D721Med (cell line): ENCODE data around the gene MRPL20.
A peak's percentile ranks its signal among the peaks of the same experiment; 100 is the strongest.
"Not testable (repeated sequence)": the region's sequence is repeated elsewhere in the genome, so short reads cannot be mapped to it uniquely, and the experiment has no call there.

Source experiments
- DNase-seq: peaks from one replicate; pipeline ENCODE4 v3.0.0; 2011; ENCODE audit warnings: low spot score; ENCODE audit not compliant: insufficient read length
- FAIRE-seq: peaks from 2 replicates; lab custom pipeline; 2011; peaks lifted over from hg19 to GRCh38; lab: Jason Lieb, UNC
- CTCF ChIP-seq: IDR thresholded peaks from 2 replicates; pipeline ENCODE4 v1.5.1; 2012; ENCODE audit warnings: mild to moderate bottlenecking, control low read depth; ENCODE audit not compliant: insufficient read depth; ENCODE audit errors: missing control alignments

MRPL20 gene

DNA sequence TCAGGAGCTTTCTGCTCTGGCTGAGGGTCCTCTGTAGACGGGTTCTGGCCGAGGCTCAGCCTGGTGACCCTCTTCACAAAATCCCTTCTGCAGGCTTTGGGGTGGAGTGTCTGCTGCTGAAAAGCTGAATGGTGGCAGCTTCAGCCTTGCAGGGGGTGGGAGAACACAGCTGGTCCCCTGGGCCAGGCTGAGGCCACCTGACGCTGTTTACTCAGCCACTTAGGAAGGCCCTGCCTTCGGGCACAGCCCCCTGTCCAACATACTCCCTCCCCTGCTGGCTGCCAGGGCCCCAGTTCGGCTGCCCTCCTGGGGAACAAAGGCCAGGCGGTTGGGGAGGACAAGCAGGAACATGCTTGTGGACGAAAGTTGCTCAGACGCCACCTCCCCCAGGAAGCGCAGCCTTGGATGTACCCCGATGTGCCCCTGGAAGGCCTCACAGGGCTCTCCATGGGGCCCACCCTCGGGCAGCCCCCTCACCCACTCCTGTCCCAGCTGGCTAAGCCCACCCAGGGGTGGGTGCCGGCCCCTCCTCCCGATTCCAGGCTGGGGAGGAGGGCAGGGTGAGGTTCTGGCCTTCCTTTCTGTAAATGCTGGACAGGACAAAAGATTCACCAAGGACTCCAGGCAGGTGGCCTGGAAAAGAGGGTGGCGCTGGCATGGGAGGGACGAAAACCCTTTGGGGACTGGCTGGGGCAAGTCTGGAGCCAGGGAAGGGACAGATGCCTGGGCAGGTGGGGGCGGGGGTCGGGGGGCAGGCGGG is 14.2 kb upstream of the MRPL20 start, which contains the start of gene ANKRD65:
Gene ANKRD65 (minus strand): TSS at position 130 of the 760 bp plus-strand sequence. CDS start 271 bp downstream, outside the sequence.
- TF ChIP-seq CTCF = no peak
- DNase-seq = peak; percentile 28
- no peak for FAIRE-seq

DNA sequence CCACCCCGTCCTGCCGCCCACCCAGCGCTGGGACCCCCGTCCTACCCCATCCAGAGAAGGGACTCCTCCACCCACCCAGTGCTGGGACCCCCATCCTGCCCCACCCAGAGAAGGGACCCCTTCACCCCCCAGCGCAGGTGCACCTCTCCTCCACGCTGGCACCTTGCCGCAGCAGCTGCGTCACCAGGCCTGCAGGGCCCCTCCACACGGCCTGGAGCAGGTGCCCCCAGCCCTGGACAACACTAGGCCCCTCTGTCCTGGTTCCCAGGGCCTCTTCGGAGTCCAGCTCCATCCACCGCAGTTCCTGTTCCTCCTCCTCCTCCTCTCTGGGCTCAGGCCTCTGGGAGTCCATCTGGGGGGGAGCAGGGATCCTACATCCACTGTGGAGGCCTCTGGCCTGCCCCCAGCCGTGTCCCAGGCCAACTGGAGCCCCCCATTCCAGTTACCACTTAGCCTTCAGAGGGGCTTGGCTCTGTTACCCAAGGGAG is 13.6 kb upstream of the MRPL20 start:
- TF ChIP-seq CTCF = no peak
- DNase-seq (peak; percentile 18), FAIRE-seq (no peak)

- peak; percentile 10 for DNase-seq
- TF ChIP-seq CTCF = no peak
- no peak for FAIRE-seq
Measured at GRCh38 chr1:1419813-1420653, 12.9 kb upstream of the MRPL20 start.

DNA sequence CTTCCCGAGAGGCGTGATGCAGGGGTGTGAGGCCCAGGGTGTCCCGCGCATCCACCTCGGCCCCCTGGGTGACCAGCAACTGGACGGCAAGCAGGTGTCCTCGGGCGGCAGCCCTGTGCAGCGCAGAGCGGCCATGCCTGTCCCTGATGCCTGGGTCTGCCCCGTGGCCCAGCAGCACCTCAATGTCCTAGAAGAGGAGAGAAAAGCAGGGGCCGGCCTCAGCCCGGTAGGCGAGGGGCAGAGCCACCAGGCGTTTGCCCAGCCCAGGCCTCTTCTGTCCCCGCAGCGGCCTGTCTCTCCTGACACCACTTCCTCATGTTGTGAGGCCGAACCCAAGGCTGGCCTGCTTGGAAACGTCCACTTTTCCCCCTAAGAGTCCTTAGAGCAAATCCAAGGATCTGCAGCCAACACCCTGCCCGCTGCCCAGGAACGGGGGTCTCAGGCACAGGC is 12.3 kb upstream of the MRPL20 start:
- no peak for TF ChIP-seq CTCF
- no peak for FAIRE-seq
- peak; percentile 3 for DNase-seq

GRCh38 chr1:1418464-1419362 is 11.6 kb upstream of the MRPL20 start:
- DNase-seq (no peak), FAIRE-seq (no peak)
- TF ChIP-seq CTCF = no peak

GRCh38 chr1:1417825-1418463 is 10.9 kb upstream of the MRPL20 start:
- not testable (repeated sequence) for FAIRE-seq, DNase-seq

- not testable (repeated sequence) for FAIRE-seq, DNase-seq
Measured at GRCh38 chr1:1417396-1417795, 10.3 kb upstream of the MRPL20 start.
